Peyer's patch (tissue), 4 donors: ENCODE measurements around the gene SPAG7.

ENCODE experiments used
- CTCF ChIP-seq, 6 experiments: fragments of 450-650 bp in 4 of 6; fragments of 200-600 bp in 2 of 6; sonication (generic) in 1 of 6; IDR thresholded peaks; one replicate each; pipeline ENCODE4 v1.5.1; 2017 to 2019; ENCODE audit warnings: antibody characterized with exemption in 6 of 6, mild to moderate bottlenecking in 3 of 6, moderate library complexity in 1 of 6
- POLR2A ChIP-seq, 2 donors: fragments of 450-650 bp; IDR thresholded peaks; one replicate each; pipeline ENCODE4 v1.5.1; 2017; ENCODE audit warnings: antibody characterized with exemption in 2 of 2, mild to moderate bottlenecking in 2 of 2, moderate library complexity in 2 of 2

- TF ChIP-seq CTCF (IDR thresholded peaks at IDR 0.05) = no peak
- no peak for TF ChIP-seq POLR2A (IDR thresholded peaks at IDR 0.05)
Measured at GRCh38 chr17:4978726-4979125, 11.1 kb upstream of the SPAG7 start.
